ENCODE data around the gene TECR. TPM values are rescaled to one million over a fixed set of nuclear protein-coding genes. Genes with fewer than 3 reads are reported as not detected.
"Not testable (repeated sequence)": the region's sequence is repeated elsewhere in the genome, so short reads cannot be mapped to it uniquely, and the experiment has no call there.

Gene TECR
- total RNA-seq, 1 experiment from 2014 or later: 69.6 TPM

DNA sequence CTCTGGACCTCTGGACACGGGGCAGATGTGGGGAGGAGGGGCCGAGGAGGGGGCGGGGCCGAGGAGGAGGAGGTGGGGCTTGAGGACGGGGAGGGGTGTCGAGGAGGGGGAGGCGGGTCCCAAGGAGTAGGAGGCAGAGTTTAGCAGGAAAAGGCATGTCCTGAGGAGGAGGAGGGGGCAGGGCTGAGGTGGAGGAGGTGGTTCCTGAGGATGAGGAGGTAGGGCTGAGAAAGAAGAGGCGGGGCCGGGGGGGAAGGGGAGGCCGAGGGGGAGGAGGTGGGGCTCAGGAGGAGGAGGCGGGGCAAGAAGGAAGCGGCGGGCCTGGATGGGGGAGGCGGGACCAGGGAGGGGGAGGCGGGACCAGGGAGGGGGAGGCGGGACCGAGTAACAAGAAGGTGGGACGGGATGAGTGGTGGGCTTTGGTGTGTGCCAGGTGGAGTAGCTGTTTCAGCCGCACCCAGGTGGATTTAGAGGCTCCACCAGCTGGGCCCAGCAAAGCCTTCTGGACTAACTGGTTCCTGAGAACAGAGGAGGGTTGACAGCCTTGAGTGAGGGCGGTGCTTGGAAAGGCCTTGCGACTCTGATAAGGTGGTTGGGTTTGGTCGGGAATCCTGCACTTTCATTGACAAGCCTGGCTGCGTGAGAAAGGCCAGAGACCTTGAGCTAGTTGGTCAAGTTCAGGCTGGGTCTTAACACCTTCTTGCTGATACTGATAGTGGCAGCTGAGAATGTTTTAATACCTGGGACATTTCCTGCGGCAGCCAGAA is 7.7 kb downstream of the TECR start:
- DNase-seq (ENCODE audit: low spot score): peak; percentile 63

- no peak for DNase-seq (ENCODE audit: low spot score)
These were observed 11.5 kb downstream of the TECR start for GRCh38 chr19:14540741-14541525.

- DNase-seq (ENCODE audit: low spot score): not testable (repeated sequence)
These were observed 12.6 kb downstream of the TECR start for GRCh38 chr19:14541979-14542378.

DNA sequence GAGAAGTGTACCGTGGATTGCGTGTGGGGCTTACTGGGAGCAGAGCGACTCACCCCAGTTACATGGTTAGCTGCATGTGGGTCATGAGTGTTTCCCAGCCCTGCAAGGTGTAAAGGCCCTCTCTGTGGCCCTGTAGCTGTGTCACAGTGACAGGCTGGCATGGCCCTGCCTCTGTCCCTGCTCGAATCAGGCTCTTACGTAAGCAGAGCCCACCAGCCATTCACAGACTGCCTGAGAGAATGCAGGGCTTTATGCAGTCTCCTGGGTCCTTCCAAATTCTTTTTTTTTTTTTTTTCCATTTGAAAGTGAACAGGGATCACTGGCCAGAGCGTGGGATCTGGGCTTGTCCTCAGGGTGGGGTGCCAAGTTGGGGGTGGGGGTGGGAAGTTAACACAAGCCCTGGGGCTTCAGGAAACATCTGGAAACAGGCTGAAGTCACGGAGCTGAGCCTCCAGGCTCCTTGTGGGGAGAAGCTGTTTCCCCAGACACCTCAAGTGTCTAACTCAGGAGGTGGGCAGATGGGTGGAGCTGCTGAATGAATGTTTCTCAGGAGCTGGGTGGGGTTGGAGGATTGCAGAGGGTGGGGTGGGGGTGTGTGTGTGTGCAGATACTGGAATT is 13.4 kb downstream of the TECR start:
- DNase-seq (ENCODE audit: low spot score): peak; percentile 38

DNA sequence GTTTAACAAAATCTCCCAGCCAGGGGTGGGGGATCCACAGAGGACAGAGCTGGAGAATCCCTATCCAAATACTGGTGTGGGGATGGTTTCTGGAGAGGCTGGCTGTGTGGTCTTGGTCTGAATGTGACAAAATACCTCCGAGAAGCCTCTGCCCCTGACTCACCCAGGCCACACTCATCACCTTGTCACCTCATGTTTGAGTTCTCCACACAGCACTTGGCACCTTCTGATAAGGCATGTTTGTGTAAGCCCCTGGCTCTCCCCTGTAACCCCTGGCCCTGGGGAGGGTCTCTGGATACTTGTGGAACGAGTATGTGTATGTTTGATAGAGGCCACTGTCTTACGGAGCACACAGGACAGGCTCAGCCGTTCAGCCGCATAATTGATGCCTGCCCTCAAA is 14.7 kb downstream of the TECR start:
- no peak for DNase-seq (ENCODE audit: low spot score)

GRCh38 chr19:14544977-14545715 is 15.8 kb downstream of the TECR start:
- DNase-seq (ENCODE audit: low spot score): no peak

DNA sequence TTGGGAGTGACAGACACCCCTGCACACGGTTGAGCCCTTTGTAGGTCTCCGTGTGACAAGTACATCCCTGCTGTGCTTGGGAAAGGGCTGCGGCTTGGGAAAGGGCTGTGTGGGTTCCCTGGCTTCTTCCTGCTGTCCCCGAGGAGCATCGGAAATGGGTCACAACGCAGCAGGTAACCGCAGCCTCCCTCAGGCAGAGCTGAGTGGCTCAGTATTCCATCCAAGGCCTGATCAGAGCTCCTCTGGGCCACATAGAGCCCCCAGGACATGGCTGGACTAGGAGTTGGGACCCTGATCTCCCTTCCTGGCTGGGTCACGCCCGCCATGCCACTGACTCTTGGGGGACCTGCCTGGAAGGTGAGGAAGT is 16.3 kb downstream of the TECR start:
- no peak for DNase-seq (ENCODE audit: low spot score)

DNA sequence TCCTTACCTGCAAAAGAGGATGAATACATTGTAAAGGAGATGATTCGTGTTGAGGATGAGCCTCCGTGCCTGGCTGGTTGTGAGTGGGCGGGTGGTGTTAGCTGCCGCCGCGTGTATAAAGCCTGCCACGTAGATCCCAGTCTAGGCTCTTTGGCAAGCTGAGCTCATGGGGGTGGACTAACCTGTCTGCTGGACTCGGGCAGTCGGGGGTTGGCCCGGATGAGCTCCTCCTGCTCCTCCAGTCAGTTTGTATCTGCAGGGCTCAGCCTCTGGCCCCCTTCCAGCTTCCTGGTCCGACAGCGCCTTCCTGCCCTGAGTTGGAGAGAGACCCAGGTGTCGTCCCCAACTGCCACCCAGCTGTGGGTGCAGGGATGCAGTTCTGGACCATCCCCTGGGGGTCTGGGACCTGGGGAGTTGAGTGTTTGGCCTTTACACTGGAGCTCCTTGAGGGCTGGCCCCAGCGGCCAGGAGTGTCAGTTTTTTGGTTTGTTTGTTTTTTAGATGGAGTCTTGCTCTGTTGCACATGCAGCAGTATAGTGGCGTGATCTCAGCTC is 20.9 kb downstream of the TECR start:
- no peak for DNase-seq (ENCODE audit: low spot score)

- peak; percentile 49 for DNase-seq (ENCODE audit: low spot score)
These were observed 22.0 kb downstream of the TECR start for GRCh38 chr19:14551134-14552005.

- DNase-seq (ENCODE audit: low spot score): not testable (repeated sequence)
These were observed 22.6 kb downstream of the TECR start for GRCh38 chr19:14552006-14552360.

DNA sequence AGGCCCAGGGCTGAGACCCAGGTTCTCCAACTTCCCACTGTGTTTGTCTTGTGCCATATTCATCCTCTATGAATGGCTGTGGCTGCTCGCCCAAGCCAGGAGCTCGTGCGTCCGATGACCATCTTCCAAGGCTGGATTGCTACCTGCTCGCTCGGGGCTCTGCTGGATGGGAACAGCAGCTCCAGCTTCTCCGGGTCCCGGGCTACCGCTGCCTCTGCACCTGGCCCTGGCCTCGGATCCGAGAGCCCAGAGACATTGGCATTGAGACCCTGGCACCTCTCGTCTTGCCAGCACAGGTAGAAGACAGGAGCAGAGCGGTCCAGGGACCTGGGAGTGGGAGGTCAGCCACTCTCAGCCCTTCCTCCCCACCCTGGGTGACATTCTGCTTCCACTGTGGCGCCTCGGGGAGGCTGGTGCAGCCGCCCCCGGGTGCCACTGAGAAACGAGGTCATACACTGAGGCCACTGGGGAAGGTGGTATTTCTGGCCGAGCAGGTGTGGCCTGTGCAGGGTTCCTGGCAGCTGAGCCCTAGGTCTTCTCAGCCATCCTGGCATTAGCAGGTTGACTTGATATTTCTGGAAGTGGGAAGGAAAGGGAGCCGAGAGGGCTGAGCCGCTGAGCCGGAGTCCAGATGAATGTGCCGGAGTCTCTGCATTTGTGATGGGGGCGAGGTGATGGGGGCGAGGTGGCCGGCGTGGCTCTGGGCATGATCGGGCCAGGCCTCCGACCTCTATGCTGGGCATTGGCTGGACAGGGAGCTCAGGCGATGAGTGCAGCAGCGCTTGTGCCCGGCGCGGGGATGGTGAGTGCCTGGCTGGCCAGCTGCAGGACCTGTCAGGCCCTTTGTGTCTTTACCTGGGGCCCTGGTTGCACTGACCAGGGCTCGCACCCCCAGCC is 23.9 kb downstream of the TECR start:
- DNase-seq (ENCODE audit: low spot score): no peak

- no peak for DNase-seq (ENCODE audit: low spot score)
These were observed 24.5 kb downstream of the TECR start for GRCh38 chr19:14553939-14554243.

DNA sequence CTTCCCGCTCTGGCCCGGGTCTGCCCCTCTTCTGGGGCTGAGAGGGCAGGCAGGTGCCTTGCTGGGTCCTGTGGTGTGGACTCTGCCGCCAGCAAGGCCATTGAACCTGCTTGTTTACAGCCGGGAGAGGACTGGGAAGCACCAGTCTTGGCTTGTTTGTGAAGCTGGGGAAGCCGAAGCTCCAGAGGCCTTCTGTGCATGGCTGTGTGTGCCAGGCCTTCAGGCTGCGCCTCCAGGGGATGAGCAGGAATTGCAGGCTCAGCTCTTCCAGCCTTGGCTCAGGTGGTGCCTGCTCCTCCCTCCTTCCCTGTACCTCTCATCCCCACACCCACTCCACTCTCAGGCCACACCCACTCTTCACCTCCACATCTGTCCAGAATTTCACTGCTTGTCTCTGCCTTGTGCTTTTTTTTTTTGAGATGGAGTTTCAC is 25.0 kb downstream of the TECR start:
- no peak for DNase-seq (ENCODE audit: low spot score)

GRCh38 chr19:14555918-14556661 is 26.7 kb downstream of the TECR start:
- peak; percentile 62 for DNase-seq (ENCODE audit: low spot score)

DNA sequence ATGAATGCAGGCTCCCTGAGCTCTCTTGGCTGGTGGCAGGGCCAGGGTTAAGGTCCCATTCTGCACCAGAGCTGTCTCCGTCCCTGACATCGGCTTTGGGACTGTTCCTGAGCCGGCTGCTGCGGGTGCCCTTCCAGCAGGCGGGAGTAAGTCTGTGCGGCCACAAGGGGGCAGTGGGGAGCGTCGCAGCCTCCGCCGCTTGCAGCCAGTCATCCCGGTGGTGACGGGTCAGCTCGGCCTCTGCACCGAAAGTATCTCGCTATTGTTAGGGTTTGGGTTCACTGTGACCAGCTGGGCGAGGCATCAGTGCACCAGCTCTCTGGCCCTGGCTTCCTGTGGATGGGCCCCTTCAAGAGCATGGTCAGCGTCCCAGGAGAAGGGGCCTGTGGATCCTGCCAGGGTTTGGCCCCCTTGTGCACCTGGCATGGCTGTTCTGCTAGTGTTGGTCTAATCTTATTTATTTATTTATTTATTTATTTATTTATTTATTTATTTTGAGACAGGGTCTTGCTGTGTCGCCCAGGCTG is 27.3 kb downstream of the TECR start:
- DNase-seq (ENCODE audit: low spot score): peak; percentile 82

DNA sequence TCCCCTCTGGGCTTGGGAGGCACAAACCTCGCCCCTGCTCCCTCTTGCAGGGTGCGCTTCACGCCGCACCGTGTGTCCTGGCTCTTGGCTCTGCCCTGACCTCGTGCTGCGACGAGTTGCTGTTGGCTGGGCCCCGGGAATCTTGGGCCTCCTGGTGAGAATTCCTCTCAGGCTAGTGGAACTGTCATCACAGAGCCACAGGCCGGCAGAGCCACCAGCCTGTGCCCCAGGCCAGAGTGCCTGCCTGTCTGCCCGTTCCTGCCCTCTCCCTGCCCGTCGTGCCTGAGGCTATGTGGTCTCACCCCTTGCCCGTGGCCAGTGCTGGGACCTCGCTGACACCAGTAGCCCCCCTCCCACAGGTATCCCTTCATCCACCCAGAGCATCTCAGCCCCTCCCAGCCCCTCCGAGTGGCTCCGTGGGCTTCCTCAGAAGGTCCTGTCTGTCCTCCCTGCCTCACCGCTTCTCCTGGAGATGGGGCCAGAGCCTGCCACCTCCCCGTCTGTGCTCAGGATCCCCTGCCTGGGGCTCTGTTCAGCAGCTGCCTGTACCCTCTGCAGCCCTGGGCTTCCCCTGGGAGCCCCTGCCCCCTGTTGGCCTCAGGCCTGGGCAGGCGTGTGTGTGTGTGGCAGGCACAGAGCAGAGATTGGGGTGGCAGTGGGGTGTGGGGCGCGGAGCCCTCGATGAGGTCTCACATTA is 29.1 kb downstream of the TECR start:
- DNase-seq (ENCODE audit: low spot score): no peak

DNA sequence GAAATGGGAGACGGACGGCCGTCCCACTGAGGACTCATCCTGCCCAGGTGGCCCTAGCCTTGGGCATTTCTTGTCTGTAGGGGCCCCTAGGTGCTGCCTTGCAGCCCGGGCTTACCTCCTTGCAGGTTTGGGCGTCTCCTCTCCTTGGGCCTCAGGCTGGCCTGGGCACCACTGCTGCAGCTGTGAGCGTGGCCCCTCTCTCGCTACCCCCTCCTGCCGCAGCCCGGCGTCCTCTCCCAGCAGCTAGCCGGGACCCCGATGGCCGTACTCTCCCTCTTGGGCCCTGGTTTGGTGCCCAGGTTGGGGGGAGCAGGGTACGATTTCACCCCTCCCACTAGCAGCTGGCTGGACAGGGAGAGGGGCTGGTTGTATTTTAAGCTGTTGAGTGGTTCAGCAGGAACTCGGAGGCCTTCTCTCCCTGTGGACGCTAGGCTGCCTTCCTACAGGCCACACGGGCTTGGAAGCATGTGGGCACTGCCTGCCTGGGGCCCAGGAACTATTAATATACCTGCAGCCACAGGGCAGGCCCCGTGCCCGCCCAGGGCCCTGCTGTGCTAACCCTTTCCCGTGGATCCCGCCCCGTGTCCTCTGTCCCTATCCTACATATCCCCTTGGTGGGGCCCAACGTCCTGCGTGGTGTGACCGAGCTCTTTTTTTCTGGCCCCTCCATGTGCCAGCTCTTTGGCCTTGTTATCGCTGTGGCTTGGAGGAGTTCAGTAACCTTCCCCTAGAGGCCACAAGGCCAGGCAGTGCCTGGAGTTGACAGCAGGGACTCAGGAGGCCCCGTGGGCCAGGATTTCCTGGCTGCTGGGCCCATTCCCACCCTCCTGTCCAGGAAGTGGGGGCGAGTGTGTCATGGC is 30.8 kb downstream of the TECR start:
- DNase-seq (ENCODE audit: low spot score): no peak

DNA sequence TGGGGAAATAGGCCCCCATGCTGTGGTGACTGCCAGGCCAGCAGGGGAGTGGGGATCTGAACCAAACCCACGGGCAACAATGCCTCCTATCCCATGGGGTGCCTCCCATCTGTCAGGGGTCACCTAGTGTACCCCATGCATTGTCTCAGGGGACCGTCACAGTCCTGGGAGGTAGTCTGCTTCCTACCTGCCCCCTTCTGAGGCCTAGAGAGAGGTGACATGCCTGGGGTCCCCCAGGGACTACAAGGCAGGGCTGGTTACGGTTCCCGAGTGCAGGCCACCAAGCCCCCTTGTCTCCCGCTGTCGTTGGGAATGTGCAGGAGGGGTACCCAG is 31.3 kb downstream of the TECR start:
- DNase-seq (ENCODE audit: low spot score): no peak

All from A172 (cell line).